Left lung (tissue), 14 donors: ENCODE data around the gene ATP6V1D. TPM values are rescaled to one million over a fixed set of nuclear protein-coding genes. Genes with fewer than 3 reads are reported as not detected.
A peak's percentile ranks its signal among the peaks of the same experiment; 100 is the strongest.
"Not testable (repeated sequence)": the region's sequence is repeated elsewhere in the genome, so short reads cannot be mapped to it uniquely, and the experiment has no call there.

ENCODE experiments used
- ATAC-seq: fragments of 200-7000 bp; cut with Tn5 transposase; one replicate; pipeline ENCODE4 v1.9.1; 2020; ENCODE audit warnings: moderate library complexity
- DNase-seq, 4 donors: peaks; one replicate each; pipeline ENCODE4 v3.0.0-alpha.2; 2013 to 2020
- H3K27ac ChIP-seq, 2 donors: fragments of 200-600 bp; sonication (generic) in 1 of 2; one replicate each; pipeline versions ENCODE4 v1.5.0 to v1.8.0; 2020 to 2021
- H3K27me3 ChIP-seq, 2 donors: fragments of 200-600 bp; sonication (generic) in 1 of 2; one replicate each; pipeline versions ENCODE4 v1.5.0 to v1.8.0; 2020 to 2021
- H3K36me3 ChIP-seq, 2 donors: fragments of 200-600 bp; sonication (generic) in 1 of 2; one replicate each; pipeline versions ENCODE4 v1.5.0 to v1.8.0; 2020 to 2021
- H3K4me1 ChIP-seq, 2 donors: fragments of 200-600 bp; one replicate each; pipeline ENCODE4 v1.8.0; 2021
- H3K4me3 ChIP-seq, 2 donors: fragments of 200-600 bp; sonication (generic) in 1 of 2; one replicate each; pipeline versions ENCODE4 v1.5.0 to v1.8.0; 2020 to 2021; ENCODE audit warnings: mild to moderate bottlenecking in 1 of 2
- H3K9me3 ChIP-seq, 2 donors: fragments of 200-600 bp; sonication (generic) in 1 of 2; one replicate each; pipeline versions ENCODE4 v1.5.0 to v1.8.0; 2020 to 2021
- intact Hi-C, 2 donors: fragments of 100-400 bp; cut with DNase I; formaldehyde crosslinking; loops; one replicate each; pipeline versions ENCODE4 v1.11.2 to v1.14.2; 2022
- long read RNA-seq, 12 donors: library from polyadenylated mRNA in 2 of 12; unstranded in 2 of 12; transcript quantifications; one replicate each; pipeline ENCODE4 v2.0.0 and lab custom pipeline, GENCODE V29; 2019 to 2026
- polyA plus RNA-seq, 6 donors: library from polyadenylated mRNA; unstranded; fragments of 120-200 nt; gene quantifications; one replicate each; pipeline ENCODE4 v1.2.1, GENCODE V29; 2013; ENCODE audit not compliant: insufficient read length in 6 of 6
- total RNA-seq, 2 donors: library from RNA; stranded (reverse); fragmentation: NEBNext Ultra II Directional; extraction: Animal tissue kit (Norgen Biotek cat#: 25700); gene quantifications; one replicate each; pipeline ENCODE4 v1.2.1, GENCODE V29; 2021
- TF ChIP-seq, protein P1 (sequence below), 2 donors: fragments of 200-600 bp; sonication (generic) in 1 of 2; IDR thresholded peaks; one replicate each; pipeline versions ENCODE4 v1.5.0 to v1.8.0; 2021; ENCODE audit warnings: antibody characterized with exemption in 2 of 2
- donor health status: DM: no; HTN: yes; CAD: no.
- donor health status: DM: no; HTN: no; CAD: no.

ATP6V1D gene
- 100 to 1,000 TPM in 1 of 2 donors, 10 to 100 TPM in 1; 84.1 to 107 TPM for total RNA-seq
- 100 to 1,000 TPM in 1 of 6 donors, 10 to 100 TPM in 5; 71.4 to 109 (median 85.1) TPM for polyA plus RNA-seq
- long read RNA-seq, donor 1, transcript ATP6V1D-201 (9 exons, 1,845 nt): major isoform, 34 of 135 reads
- long read RNA-seq, donor 1, partial matches to known transcripts: 95 of 135 reads
- long read RNA-seq, donor 1, other reads (novel, unspliced or antisense): 0 of 135 reads
- long read RNA-seq, donor 2, transcript ATP6V1D-201 (9 exons, 1,845 nt): major isoform, 21 of 127 reads
- long read RNA-seq, donor 2, partial matches to known transcripts: 66 of 127 reads
- long read RNA-seq, donor 2, other reads (novel, unspliced or antisense): 40 of 127 reads
- long read RNA-seq, donor 3, transcript ATP6V1D-201 (9 exons, 1,845 nt): major isoform, 18 of 19 reads
- long read RNA-seq, donor 3, partial matches to known transcripts: 0 of 19 reads
- long read RNA-seq, donor 3, other reads (novel, unspliced or antisense): 0 of 19 reads
- long read RNA-seq, donor 4, transcript ATP6V1D-201 (9 exons, 1,845 nt): major isoform, 63 of 101 reads
- long read RNA-seq, donor 4, partial matches to known transcripts: 32 of 101 reads
- long read RNA-seq, donor 4, other reads (novel, unspliced or antisense): 6 of 101 reads
- long read RNA-seq, donor 5, transcript ATP6V1D-201 (9 exons, 1,845 nt): major isoform, 15 of 35 reads
- long read RNA-seq, donor 5, partial matches to known transcripts: 18 of 35 reads
- long read RNA-seq, donor 5, other reads (novel, unspliced or antisense): 0 of 35 reads
- long read RNA-seq, donor 6, transcript ATP6V1D-201 (9 exons, 1,845 nt): major isoform, 23 of 25 reads
- long read RNA-seq, donor 6, partial matches to known transcripts: 0 of 25 reads
- long read RNA-seq, donor 6, other reads (novel, unspliced or antisense): 0 of 25 reads
- long read RNA-seq, donor 7, transcript ATP6V1D-201 (9 exons, 1,845 nt): major isoform, 12 of 13 reads
- long read RNA-seq, donor 7, partial matches to known transcripts: 0 of 13 reads
- long read RNA-seq, donor 7, other reads (novel, unspliced or antisense): 0 of 13 reads
- long read RNA-seq, donor 8, transcript ATP6V1D-201 (9 exons, 1,845 nt): major isoform, 10 of 10 reads
- long read RNA-seq, donor 8, partial matches to known transcripts: 0 of 10 reads
- long read RNA-seq, donor 8, other reads (novel, unspliced or antisense): 0 of 10 reads
- long read RNA-seq, donor 9: 0 reads
- long read RNA-seq, donor 10, transcript ATP6V1D-201 (9 exons, 1,845 nt): major isoform, 62 of 73 reads
- long read RNA-seq, donor 10, partial matches to known transcripts: 7 of 73 reads
- long read RNA-seq, donor 10, other reads (novel, unspliced or antisense): 1 of 73 reads
- long read RNA-seq, donor 11, transcript ATP6V1D-201 (9 exons, 1,845 nt): major isoform, 59 of 79 reads
- long read RNA-seq, donor 11, partial matches to known transcripts: 17 of 79 reads
- long read RNA-seq, donor 11, other reads (novel, unspliced or antisense): 0 of 79 reads
- long read RNA-seq, donor 12, transcript ATP6V1D-201 (9 exons, 1,845 nt): major isoform, 9 of 11 reads
- long read RNA-seq, donor 12, partial matches to known transcripts: 0 of 11 reads
- long read RNA-seq, donor 12, other reads (novel, unspliced or antisense): 0 of 11 reads

DNA sequence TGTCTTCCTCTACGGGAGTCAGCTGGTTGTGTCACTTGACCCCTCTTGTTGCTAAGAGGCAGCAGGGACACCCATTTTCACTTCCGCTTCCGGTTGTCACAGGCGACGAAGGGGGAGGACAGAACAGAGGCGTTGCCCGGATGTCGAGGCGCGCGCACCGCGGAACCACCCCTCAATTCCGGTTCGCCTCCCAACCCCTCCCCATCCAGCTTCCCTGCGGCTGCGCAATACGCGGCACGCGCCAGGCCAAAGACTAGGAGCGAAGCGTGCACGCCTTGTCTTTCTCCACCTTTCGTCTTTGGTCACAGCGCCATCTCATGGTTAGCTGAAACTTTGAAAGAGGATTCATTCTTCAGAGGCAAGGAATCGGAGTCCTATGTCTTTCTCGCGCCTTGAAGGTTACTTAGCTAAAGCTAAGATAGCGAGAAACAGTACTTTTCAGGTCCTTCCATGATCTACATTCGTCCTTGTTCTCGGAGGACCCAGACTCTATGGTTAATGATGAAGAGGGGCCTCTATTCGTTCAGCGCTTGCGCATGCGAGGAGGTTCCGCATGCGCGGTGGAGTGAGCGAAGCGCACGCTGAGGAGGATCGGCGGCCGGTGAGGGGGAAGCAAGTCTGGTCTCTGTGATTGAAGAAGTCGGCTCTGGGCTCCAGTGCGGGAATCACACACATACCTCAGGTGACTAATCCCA is at the start of gene ATP6V1D, which contains the start of gene EIF2S1:
Gene ATP6V1D, minus strand, starts transcription at position 30 of the 695 bp plus-strand sequence. CDS start 106 bp downstream, outside the sequence.
Gene EIF2S1, plus strand, starts transcription at position 554 of the 695 bp plus-strand sequence. CDS start 4,440 bp downstream, outside the sequence.
- peak within 1 kb of the TSS; percentile 92 to 95 for H3K4me3 ChIP-seq
- TF ChIP-seq, protein P1, sequence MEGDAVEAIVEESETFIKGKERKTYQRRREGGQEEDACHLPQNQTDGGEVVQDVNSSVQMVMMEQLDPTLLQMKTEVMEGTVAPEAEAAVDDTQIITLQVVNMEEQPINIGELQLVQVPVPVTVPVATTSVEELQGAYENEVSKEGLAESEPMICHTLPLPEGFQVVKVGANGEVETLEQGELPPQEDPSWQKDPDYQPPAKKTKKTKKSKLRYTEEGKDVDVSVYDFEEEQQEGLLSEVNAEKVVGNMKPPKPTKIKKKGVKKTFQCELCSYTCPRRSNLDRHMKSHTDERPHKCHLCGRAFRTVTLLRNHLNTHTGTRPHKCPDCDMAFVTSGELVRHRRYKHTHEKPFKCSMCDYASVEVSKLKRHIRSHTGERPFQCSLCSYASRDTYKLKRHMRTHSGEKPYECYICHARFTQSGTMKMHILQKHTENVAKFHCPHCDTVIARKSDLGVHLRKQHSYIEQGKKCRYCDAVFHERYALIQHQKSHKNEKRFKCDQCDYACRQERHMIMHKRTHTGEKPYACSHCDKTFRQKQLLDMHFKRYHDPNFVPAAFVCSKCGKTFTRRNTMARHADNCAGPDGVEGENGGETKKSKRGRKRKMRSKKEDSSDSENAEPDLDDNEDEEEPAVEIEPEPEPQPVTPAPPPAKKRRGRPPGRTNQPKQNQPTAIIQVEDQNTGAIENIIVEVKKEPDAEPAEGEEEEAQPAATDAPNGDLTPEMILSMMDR (IDR thresholded peaks at IDR 0.05): peak; percentile 82 to 94
- peaks cover 0 to 15% of the 10 kb centered on the region in 2 donors for H3K36me3 ChIP-seq
- H3K4me1 ChIP-seq: peaks cover 41 to 77% of the 10 kb centered on the region in 2 donors
- peak within 1 kb of the TSS; percentile 94 to 96 for H3K27ac ChIP-seq
- DNase-seq (peak; percentile 99 to 100 (median 100)), ATAC-seq (peak; percentile 96)
- no peaks in the 10 kb centered on the region for H3K27me3 ChIP-seq
- no peaks in the 10 kb centered on the region for H3K9me3 ChIP-seq
- intact Hi-C loops: no loop called here

DNA sequence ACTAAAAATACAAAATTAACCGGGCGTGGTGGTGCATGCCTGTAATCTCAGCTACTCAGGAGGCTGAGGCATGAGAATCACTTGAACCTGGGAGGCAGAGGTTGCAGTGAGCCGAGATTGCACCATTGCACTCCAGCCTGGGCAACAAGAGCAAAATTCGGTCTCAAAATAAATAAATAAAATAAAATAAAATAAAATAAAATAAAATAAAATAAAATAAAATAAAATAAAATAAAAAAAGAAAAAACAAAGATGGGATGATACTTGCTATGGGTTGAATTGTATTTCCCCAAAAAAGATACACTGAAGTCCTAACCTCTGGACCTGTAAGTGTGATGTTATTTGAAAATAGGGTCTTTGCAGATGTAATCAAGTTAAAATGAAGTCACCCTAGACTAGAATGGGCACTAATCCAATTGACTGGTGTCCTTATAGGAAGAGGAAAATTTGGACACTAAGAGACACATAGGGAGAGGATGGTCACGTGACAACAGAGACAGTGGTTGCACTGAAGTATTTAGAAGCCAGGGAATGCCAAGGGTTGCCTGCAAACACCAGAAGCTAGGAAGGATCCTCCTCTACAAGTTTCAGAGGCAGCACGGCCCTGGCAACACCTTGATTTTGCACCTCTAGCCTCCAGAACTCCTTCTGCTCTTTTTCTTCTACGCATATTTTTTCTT is 48.7 kb upstream of the ATP6V1D start:
- H3K27ac ChIP-seq, H3K36me3 ChIP-seq, H3K4me3 ChIP-seq, intact Hi-C loops, H3K9me3 ChIP-seq, DNase-seq, ATAC-seq, H3K4me1 ChIP-seq: not testable (repeated sequence)
- peaks cover 10 to 23% of the 10 kb centered on the region in 2 donors for H3K27me3 ChIP-seq

GRCh38 chr14:67405771-67406170 is 46.2 kb upstream of the ATP6V1D start:
- Histone ChIP-seq H3K4me1 (no peaks in the 10 kb centered on the region), H3K27ac (no peak overlapping the region), H3K9me3 (no peaks in the 10 kb centered on the region), H3K36me3 (no peaks in the 10 kb centered on the region), H3K27me3 (no peaks in the 10 kb centered on the region), H3K4me3 (no peak overlapping the region)
- ATAC-seq: no peak
- intact Hi-C loops: no loop called here
- TF ChIP-seq, protein P1 (IDR thresholded peaks at IDR 0.05): no peak
- DNase-seq: no peak

DNA sequence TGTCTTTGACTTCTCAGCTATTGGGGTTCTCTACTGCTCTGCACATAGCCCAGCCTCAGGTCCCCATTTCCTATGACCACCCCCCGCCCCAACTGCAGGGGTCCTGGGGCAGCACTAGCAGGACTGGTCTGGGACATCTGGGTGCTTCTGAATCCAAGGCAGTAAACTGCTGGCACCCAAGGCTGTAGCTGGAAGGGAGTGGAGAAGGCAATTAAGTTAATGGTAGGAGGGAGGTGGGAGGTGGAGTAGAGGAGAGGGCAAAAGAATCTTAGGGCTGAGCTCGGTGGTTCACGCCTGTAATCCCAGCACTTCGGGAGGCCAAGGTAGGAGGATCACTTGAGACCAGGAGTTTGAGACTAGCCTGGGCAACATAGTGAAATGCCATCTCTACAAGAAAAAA is 40.8 kb upstream of the ATP6V1D start:
- H3K27ac ChIP-seq: no peak overlapping the region
- intact Hi-C loops: no loop called here
- ATAC-seq (no peak), DNase-seq (no peak)
- H3K9me3 ChIP-seq: no peaks in the 10 kb centered on the region
- H3K4me3 ChIP-seq: no peak overlapping the region
- TF ChIP-seq, protein P1 (IDR thresholded peaks at IDR 0.05): no peak
- H3K4me1 ChIP-seq: no peaks in the 10 kb centered on the region
- no peaks in the 10 kb centered on the region for H3K36me3 ChIP-seq
- H3K27me3 ChIP-seq: no peaks in the 10 kb centered on the region
